ENCODE data around the gene PPP6R3. TPM values are rescaled to one million over a fixed set of nuclear protein-coding genes. Genes with fewer than 3 reads are reported as not detected.

PPP6R3 gene
- total RNA-seq, 1 experiment from 2014 or later, result 140 TPM

DNA sequence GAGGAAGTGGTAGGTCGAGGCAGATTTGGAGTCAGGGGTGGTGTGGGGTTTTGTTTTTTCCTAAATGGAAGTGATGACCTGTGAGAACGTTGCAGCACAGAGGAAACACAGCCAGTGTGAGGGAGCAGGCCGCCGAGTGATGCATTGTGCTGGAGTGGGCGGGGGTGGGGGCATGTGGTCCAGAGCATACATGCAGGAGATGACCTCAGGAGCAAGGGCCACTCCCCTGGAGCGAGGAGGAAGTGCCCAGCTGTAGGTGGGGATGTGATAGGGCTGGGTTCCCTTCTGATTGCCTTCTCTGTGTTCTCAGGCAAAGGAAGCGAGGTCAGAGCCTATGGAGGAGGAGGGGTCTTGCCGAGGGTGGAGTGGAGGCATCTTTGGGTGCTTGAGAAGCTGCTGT, 81.4 kb downstream of the PPP6R3 start:
- Histone ChIP-seq H3K27me3 (ENCODE audit: low read length) (no peaks in the 10 kb centered on the region), H4K20me1 (ENCODE audit: insufficient read depth, low read depth, low read length) (peaks cover 20% of the 10 kb centered on the region), H2AFZ (ENCODE audit: low read length) (no peak overlapping the region), H3K36me3 (ENCODE audit: insufficient read depth, low read length) (peaks cover 32% of the 10 kb centered on the region; the same call in 1 of the 2 replicates), H3K4me2 (ENCODE audit: low read depth, low read length, poor library complexity, severe bottlenecking) (no peak overlapping the region), H3K9me3 (ENCODE audit: low read length) (no peaks in the 10 kb centered on the region), H3K9me2 (replicated peaks; ENCODE audit: insufficient read depth, low read length) (no peaks in the 10 kb centered on the region), H3K9ac (ENCODE audit: low read length) (no peak overlapping the region), H3K79me2 (ENCODE audit: low read length) (peaks cover 98% of the 10 kb centered on the region), H3K4me3 (ENCODE audit: low read length) (no peak overlapping the region), H3K4me1 (ENCODE audit: low read length) (peaks cover 11% of the 10 kb centered on the region), H3K27ac (ENCODE audit: low read length) (no peak overlapping the region)
- DNase-seq, result no peak

DNA sequence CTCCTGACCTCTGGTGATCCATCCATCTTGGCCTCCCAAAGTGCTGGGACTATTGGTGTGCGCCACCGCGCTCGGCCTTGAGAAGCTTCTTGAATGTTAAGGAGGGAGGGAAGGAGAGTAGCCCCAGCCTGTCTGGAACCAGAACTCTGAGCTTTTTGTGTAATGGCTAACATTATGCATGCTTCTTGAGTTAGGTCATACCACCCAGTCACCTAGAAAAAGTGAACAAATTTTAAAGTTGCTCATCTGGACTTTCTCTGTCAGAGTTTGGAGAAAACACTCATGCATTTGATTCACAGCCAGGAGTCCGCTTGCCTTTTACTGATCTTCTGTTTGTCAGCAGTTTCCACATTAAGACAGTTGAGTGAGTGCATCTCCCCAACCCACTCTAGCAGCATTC, 82.1 kb downstream of the PPP6R3 start:
- Histone ChIP-seq H3K27me3 (ENCODE audit: low read length) (no peaks in the 10 kb centered on the region), H2AFZ (ENCODE audit: low read length) (no peak overlapping the region), H4K20me1 (ENCODE audit: insufficient read depth, low read depth, low read length) (peaks cover 20% of the 10 kb centered on the region), H3K4me1 (ENCODE audit: low read length) (peaks cover 11% of the 10 kb centered on the region), H3K27ac (ENCODE audit: low read length) (no peak overlapping the region), H3K4me2 (ENCODE audit: low read depth, low read length, poor library complexity, severe bottlenecking) (no peak overlapping the region), H3K9ac (ENCODE audit: low read length) (no peak overlapping the region), H3K9me2 (replicated peaks; ENCODE audit: insufficient read depth, low read length) (no peaks in the 10 kb centered on the region), H3K9me3 (ENCODE audit: low read length) (no peaks in the 10 kb centered on the region), H3K36me3 (ENCODE audit: insufficient read depth, low read length) (peaks cover 32% of the 10 kb centered on the region; the same call in 1 of the 2 replicates), H3K4me3 (ENCODE audit: low read length) (no peak overlapping the region), H3K79me2 (ENCODE audit: low read length) (peaks cover 98% of the 10 kb centered on the region)
- DNase-seq, result no peak

DNA sequence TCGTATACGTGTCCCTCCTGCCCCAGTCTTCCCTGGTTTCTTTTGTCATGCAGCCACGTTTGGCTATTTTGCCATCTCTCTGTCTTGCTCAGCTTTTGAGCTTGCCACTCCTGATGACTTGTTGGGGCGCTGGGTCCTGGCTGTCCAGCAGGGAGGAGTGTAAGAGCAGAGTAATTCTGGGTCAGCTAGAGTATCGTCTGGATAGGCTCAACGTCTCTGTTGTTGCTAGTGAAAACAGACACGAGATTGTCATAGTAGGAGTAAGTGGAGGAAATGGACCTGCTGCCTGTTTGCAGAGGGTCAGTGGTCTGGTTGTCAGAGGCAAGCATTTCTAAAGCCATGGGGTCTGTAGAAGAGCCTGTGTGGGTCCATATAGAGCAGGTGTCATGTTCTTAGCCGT, 83.0 kb downstream of the PPP6R3 start:
- Histone ChIP-seq H4K20me1 (ENCODE audit: insufficient read depth, low read depth, low read length) (peaks cover 23% of the 10 kb centered on the region), H3K4me3 (ENCODE audit: low read length) (no peak overlapping the region), H3K4me2 (ENCODE audit: low read depth, low read length, poor library complexity, severe bottlenecking) (no peak overlapping the region), H3K4me1 (ENCODE audit: low read length) (peaks cover 11% of the 10 kb centered on the region), H3K27ac (ENCODE audit: low read length) (no peak overlapping the region), H3K27me3 (ENCODE audit: low read length) (no peaks in the 10 kb centered on the region), H2AFZ (ENCODE audit: low read length) (no peak overlapping the region), H3K79me2 (ENCODE audit: low read length) (peaks cover 98% of the 10 kb centered on the region), H3K9me2 (replicated peaks; ENCODE audit: insufficient read depth, low read length) (no peaks in the 10 kb centered on the region), H3K9ac (ENCODE audit: low read length) (no peak overlapping the region), H3K36me3 (ENCODE audit: insufficient read depth, low read length) (peaks cover 28% of the 10 kb centered on the region; the same call in 1 of the 2 replicates), H3K9me3 (ENCODE audit: low read length) (no peaks in the 10 kb centered on the region)
- no peak for DNase-seq

DNA sequence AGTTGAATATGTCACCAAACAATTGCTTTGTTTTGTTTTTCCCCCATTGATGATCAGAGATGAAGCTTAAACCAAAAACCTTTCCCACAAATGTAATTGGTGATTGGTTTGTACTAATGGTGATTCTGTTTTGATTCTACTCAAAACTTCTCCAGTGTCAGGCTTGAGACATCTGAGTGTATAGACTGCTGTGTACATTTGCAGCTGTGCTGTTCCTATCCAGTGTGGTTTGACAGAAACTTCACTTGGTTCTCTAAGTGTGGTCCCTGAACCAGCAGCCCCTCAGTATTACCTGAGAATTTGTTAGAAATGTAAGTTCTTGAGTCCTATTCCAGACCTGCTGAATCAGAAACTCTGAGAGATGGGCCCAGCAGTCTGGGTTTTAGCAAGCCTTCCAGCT, 84.8 kb downstream of the PPP6R3 start:
- peaks cover 95% of the 10 kb centered on the region for H3K79me2 ChIP-seq (ENCODE audit: low read length)
- no peak for DNase-seq
- H4K20me1 ChIP-seq (ENCODE audit: insufficient read depth, low read depth, low read length), result peaks cover 22% of the 10 kb centered on the region
- H3K9ac ChIP-seq (ENCODE audit: low read length), result no peak overlapping the region
- H3K4me3 ChIP-seq (ENCODE audit: low read length), result no peak overlapping the region
- no peak overlapping the region for H3K4me2 ChIP-seq (ENCODE audit: low read depth, low read length, poor library complexity, severe bottlenecking)
- H3K27me3 ChIP-seq (ENCODE audit: low read length), result no peaks in the 10 kb centered on the region
- H3K36me3 ChIP-seq (ENCODE audit: insufficient read depth, low read length), result peaks cover 20% of the 10 kb centered on the region; the same call in 1 of the 2 replicates
- no peaks in the 10 kb centered on the region for H3K9me3 ChIP-seq (ENCODE audit: low read length)
- H2AFZ ChIP-seq (ENCODE audit: low read length), result no peak overlapping the region
- H3K9me2 ChIP-seq (replicated peaks; ENCODE audit: insufficient read depth, low read length), result no peaks in the 10 kb centered on the region
- peak overlapping the region; percentile 26; the same call in 1 of the 2 replicates for H3K27ac ChIP-seq (ENCODE audit: low read length)
- peaks cover 11% of the 10 kb centered on the region for H3K4me1 ChIP-seq (ENCODE audit: low read length)

DNA sequence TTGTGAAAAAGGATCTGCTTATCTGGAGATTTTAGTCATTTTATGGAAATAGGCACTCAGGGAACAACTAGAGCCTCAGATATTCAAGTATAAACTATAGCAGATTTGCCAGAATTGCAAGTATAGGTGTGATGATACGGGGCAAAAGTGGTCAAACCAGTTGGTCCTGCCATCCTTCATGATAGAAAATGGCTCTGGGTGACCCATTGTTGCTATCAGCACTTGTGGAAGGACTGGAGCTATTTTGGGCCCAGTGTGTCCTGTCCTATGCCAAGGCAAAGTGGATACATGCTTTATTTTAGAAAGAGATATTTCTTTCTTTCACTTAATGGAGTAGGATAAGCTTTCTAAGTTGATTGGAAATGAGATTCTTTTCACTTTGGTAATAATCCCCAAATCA, 85.2 kb downstream of the PPP6R3 start:
- Histone ChIP-seq H3K4me1 (ENCODE audit: low read length) (peaks cover 11% of the 10 kb centered on the region), H3K79me2 (ENCODE audit: low read length) (peaks cover 95% of the 10 kb centered on the region), H4K20me1 (ENCODE audit: insufficient read depth, low read depth, low read length) (peaks cover 22% of the 10 kb centered on the region), H3K36me3 (ENCODE audit: insufficient read depth, low read length) (peaks cover 20% of the 10 kb centered on the region; the same call in 1 of the 2 replicates), H3K4me2 (ENCODE audit: low read depth, low read length, poor library complexity, severe bottlenecking) (no peak overlapping the region), H3K27me3 (ENCODE audit: low read length) (no peaks in the 10 kb centered on the region), H2AFZ (ENCODE audit: low read length) (no peak overlapping the region), H3K9ac (ENCODE audit: low read length) (no peak overlapping the region), H3K4me3 (ENCODE audit: low read length) (no peak overlapping the region), H3K9me3 (ENCODE audit: low read length) (no peaks in the 10 kb centered on the region), H3K9me2 (replicated peaks; ENCODE audit: insufficient read depth, low read length) (no peaks in the 10 kb centered on the region), H3K27ac (ENCODE audit: low read length) (0 out of 2 replicates have a peak overlapping the region, but pooled peaks have one; percentile 26)
- no peak for DNase-seq

DNA sequence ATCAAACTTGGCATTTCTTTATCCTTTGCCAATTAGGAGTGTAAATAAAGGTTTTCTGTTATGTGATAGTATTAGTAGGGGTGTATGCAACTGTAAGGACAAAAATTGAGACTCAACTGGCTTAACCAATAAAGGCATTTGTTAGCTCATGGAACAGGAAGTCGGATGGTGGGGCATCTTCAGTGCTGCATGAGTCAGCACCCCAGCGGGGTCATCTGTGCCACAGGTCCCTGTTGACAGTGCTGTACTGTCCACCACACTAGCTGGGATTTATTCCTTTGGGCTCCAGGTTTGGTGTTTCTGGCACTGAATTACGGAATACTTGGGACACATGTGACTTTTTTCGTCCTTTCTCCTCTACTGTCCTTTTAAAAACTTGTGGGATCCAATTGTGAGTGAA, 86.0 kb downstream of the PPP6R3 start:
- Histone ChIP-seq H3K9me2 (replicated peaks; ENCODE audit: insufficient read depth, low read length) (no peaks in the 10 kb centered on the region), H3K9me3 (ENCODE audit: low read length) (no peaks in the 10 kb centered on the region), H3K79me2 (ENCODE audit: low read length) (peaks cover 93% of the 10 kb centered on the region), H4K20me1 (ENCODE audit: insufficient read depth, low read depth, low read length) (peaks cover 22% of the 10 kb centered on the region), H3K9ac (ENCODE audit: low read length) (no peak overlapping the region), H3K4me2 (ENCODE audit: low read depth, low read length, poor library complexity, severe bottlenecking) (no peak overlapping the region), H3K27me3 (ENCODE audit: low read length) (no peaks in the 10 kb centered on the region), H3K36me3 (ENCODE audit: insufficient read depth, low read length) (peaks cover 24% of the 10 kb centered on the region; the same call in 1 of the 2 replicates), H2AFZ (ENCODE audit: low read length) (no peak overlapping the region), H3K27ac (ENCODE audit: low read length) (no peak overlapping the region), H3K4me3 (ENCODE audit: low read length) (no peak overlapping the region), H3K4me1 (ENCODE audit: low read length) (peaks cover 11% of the 10 kb centered on the region)
- DNase-seq, result no peak

DNA sequence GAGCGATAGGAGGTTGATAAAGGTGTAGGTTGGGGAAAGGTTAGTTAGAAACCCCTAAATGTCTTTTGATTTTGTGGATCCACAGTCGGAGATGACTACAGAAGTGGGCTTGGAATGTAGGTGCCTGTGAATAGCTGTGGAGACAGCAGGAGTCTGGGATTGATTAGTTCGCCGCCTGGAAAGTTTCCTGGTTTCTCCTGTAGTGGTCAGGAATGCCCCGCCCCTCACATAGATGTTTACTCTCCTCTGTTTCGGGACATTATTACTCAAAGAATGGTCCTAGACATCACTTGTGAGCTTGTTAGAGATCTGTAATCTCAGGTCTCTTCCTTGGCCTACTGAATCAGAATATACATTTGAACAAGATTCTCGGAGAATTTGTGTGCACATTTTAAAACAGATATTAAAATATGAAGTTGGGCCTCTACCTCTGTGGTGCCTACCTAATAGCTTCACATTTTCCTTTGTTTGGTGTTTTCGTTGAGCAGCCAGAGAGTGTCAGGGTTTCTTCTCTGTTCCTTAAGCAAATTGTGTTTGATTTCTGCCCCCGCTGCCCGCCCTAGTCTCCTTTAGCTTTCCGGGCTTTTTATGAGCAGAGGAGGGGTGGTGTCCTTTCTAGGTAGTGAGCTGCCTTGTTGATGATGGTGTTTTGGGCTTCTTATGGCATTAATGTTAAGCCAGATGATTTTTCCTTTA, 89.4 kb downstream of the PPP6R3 start:
- Histone ChIP-seq H3K79me2 (ENCODE audit: low read length) (peaks cover 90% of the 10 kb centered on the region), H3K9me2 (replicated peaks; ENCODE audit: insufficient read depth, low read length) (no peaks in the 10 kb centered on the region), H3K4me3 (ENCODE audit: low read length) (no peak overlapping the region), H2AFZ (ENCODE audit: low read length) (no peak overlapping the region), H4K20me1 (ENCODE audit: insufficient read depth, low read depth, low read length) (peaks cover 21% of the 10 kb centered on the region), H3K36me3 (ENCODE audit: insufficient read depth, low read length) (peaks cover 31% of the 10 kb centered on the region; the same call in 1 of the 2 replicates), H3K9ac (ENCODE audit: low read length) (no peak overlapping the region), H3K4me2 (ENCODE audit: low read depth, low read length, poor library complexity, severe bottlenecking) (no peak overlapping the region), H3K4me1 (ENCODE audit: low read length) (peaks cover 3% of the 10 kb centered on the region), H3K27ac (ENCODE audit: low read length) (no peak overlapping the region), H3K27me3 (ENCODE audit: low read length) (no peaks in the 10 kb centered on the region), H3K9me3 (ENCODE audit: low read length) (no peaks in the 10 kb centered on the region)
- DNase-seq, result no peak

DNA sequence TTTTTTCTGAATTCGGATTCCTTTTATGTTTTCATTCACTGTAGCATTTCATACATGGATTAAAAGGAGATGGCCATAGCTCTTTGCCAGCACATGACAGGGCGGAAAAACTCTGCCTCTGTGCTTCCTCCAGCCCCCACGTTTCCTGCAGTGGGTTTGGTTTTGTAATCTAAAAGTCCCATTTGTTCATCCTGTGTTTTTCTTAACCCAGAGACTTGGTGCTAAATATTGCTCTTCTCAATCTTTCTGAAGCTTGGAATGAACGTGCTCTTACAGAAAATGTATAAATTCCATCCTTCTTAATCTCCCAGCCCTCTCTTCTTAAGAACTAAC, 89.9 kb downstream of the PPP6R3 start:
- no peak overlapping the region for H3K9ac ChIP-seq (ENCODE audit: low read length)

More for the DNA sequence above, 89.9 kb downstream of the PPP6R3 start:
- peaks cover 21% of the 10 kb centered on the region for H4K20me1 ChIP-seq (ENCODE audit: insufficient read depth, low read depth, low read length)
- no peaks in the 10 kb centered on the region for H3K27me3 ChIP-seq (ENCODE audit: low read length)
- H2AFZ ChIP-seq (ENCODE audit: low read length), result no peak overlapping the region
- H3K27ac ChIP-seq (ENCODE audit: low read length), result no peak overlapping the region
- H3K4me3 ChIP-seq (ENCODE audit: low read length), result no peak overlapping the region
- H3K4me2 ChIP-seq (ENCODE audit: low read depth, low read length, poor library complexity, severe bottlenecking), result no peak overlapping the region
- H3K4me1 ChIP-seq (ENCODE audit: low read length), result no peaks in the 10 kb centered on the region
- H3K36me3 ChIP-seq (ENCODE audit: insufficient read depth, low read length), result peaks cover 27% of the 10 kb centered on the region; the same call in 1 of the 2 replicates
- H3K79me2 ChIP-seq (ENCODE audit: low read length), result peaks cover 90% of the 10 kb centered on the region
- no peak for DNase-seq
- H3K9me3 ChIP-seq (ENCODE audit: low read length), result no peaks in the 10 kb centered on the region
- H3K9me2 ChIP-seq (replicated peaks; ENCODE audit: insufficient read depth, low read length), result no peaks in the 10 kb centered on the region
